GM10248 (cell line): ENCODE data around the gene LAMA2.

Experiments
- CTCF ChIA-PET: fragments of 300-600 bp; sonication (Branson Sonifier 250); formaldehyde crosslinking; extraction: SDS; loops from one replicate; lab custom pipeline; 2021; ENCODE audit warnings: antibody characterized with exemption; lab: Yijun Ruan, JAX
- POLR2A ChIA-PET: fragments of 350-650 bp; sonication (Branson Sonifier 250); formaldehyde crosslinking; extraction: SDS; loops from one replicate; lab custom pipeline; 2020; ENCODE audit warnings: antibody characterized with exemption; lab: Yijun Ruan, JAX
- DNase-seq: peaks from one replicate; pipeline ENCODE4 v3.0.0; 2012; ENCODE audit errors: extremely low spot score
- TF ChIP-seq, protein P1 (sequence below): IDR thresholded peaks from 2 replicates; pipeline ENCODE4 v1.5.1; 2012; ENCODE audit warnings: mild to moderate bottlenecking, low read depth; ENCODE audit errors: extremely low read depth, missing control alignments, control extremely low read depth

Gene LAMA2

GRCh38 chr6:129269076-129269475 is 386.1 kb downstream of the LAMA2 start:
- POLR2A ChIA-PET = no interaction called here
- TF ChIP-seq, protein P1, sequence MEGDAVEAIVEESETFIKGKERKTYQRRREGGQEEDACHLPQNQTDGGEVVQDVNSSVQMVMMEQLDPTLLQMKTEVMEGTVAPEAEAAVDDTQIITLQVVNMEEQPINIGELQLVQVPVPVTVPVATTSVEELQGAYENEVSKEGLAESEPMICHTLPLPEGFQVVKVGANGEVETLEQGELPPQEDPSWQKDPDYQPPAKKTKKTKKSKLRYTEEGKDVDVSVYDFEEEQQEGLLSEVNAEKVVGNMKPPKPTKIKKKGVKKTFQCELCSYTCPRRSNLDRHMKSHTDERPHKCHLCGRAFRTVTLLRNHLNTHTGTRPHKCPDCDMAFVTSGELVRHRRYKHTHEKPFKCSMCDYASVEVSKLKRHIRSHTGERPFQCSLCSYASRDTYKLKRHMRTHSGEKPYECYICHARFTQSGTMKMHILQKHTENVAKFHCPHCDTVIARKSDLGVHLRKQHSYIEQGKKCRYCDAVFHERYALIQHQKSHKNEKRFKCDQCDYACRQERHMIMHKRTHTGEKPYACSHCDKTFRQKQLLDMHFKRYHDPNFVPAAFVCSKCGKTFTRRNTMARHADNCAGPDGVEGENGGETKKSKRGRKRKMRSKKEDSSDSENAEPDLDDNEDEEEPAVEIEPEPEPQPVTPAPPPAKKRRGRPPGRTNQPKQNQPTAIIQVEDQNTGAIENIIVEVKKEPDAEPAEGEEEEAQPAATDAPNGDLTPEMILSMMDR = no peak
- no peak for DNase-seq
- CTCF ChIA-PET = interaction anchor here (1.6 to 5.8 kb wide), 3 partner anchors 9 to 16 kb away, joined by 3 to 34 read pairs (median 9); no protein-coding TSS in a partner anchor

DNA sequence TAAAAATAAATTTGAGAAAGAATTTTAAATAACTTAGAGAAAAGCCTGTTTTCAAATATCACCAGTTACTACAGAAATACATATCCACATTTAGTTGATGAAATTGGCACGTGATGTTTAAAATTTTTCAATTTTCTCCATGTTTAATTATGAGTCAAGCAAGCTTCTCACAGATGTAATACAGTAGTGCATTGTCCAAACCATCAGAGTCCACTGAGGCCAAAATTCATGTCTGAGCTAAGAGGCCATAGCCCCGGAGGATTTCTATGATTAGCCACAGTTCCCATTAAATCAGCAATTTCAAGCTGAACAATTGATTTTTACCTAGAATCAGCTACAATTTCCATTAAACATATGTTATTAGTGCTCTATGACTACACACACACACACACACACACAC is 387.0 kb downstream of the LAMA2 start:
- CTCF ChIA-PET = interaction anchor here (2.9 to 5.8 kb wide), 2 partner anchors 9 to 17 kb away, joined by 9 to 34 read pairs; no protein-coding TSS in a partner anchor
- DNase-seq = no peak
- TF ChIP-seq, protein P1 = no peak
- POLR2A ChIA-PET = no interaction called here

DNA sequence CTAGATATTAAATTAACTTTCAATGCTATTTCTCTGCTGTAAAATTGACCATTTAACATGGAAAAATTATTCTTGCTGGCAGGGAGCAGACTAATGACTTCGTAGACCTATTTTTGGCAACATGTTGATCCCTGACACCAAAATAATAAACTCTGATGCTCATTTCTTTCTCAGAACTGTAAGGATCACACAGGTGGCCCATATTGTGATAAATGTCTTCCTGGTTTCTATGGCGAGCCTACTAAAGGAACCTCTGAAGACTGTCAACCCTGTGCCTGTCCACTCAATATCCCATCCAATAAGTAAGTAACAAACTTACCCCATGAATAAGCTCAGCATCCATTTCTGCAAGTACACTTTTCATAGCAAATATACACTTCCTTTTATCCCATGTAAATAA is 387.5 kb downstream of the LAMA2 start:
- ChIA-PET POLR2A (no interaction called here), CTCF (interaction anchor here (1.3 to 5.8 kb wide), 3 partner anchors 10 to 18 kb away, joined by 3 to 34 read pairs (median 9); no protein-coding TSS in a partner anchor)
- TF ChIP-seq, protein P1 = no peak
- no peak for DNase-seq

- DNase-seq = no peak
- CTCF ChIA-PET = interaction anchor here (5.8 kb wide), 1 partner anchor 21 kb away, joined by 34 read pairs; no protein-coding TSS in a partner anchor
- POLR2A ChIA-PET = no interaction called here
- TF ChIP-seq, protein P1 = no peak
These were observed 390.2 kb downstream of the LAMA2 start for GRCh38 chr6:129273161-129273560.

DNA sequence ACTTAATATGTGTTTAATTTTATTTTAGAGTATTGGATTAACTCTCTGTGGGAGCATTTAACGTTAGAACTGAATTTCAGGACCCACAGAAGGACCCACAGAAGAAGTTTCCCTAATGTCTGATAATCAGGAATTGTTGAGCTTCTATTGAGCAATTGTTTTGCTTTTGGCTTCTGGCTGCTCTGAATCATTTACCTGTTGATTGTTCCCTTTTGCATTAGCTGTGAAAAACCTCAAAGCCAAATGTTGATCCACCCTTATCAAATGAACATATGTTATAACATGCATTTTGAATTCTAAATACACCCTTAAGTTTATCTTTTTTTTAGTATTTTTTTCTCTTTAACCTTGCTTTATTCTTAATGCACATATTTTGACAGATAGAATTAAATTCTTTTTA is 393.5 kb downstream of the LAMA2 start:
- DNase-seq = no peak
- CTCF ChIA-PET = interaction anchor here (1.1 to 1.4 kb wide), 3 partner anchors 12 to 27 kb away, joined by 3 read pairs; no protein-coding TSS in a partner anchor
- TF ChIP-seq, protein P1 = no peak
- POLR2A ChIA-PET = no interaction called here

- CTCF ChIA-PET = interaction anchor here (1.1 to 1.4 kb wide), 4 partner anchors 12 to 27 kb away, joined by 3 read pairs; no protein-coding TSS in a partner anchor
- no peak for DNase-seq
- POLR2A ChIA-PET = no interaction called here
- TF ChIP-seq, protein P1 = no peak
These were observed 394.0 kb downstream of the LAMA2 start for GRCh38 chr6:129276986-129277385.
